ENCODE results near the gene SLC44A4. TPM values are rescaled to one million over a fixed set of nuclear protein-coding genes. Genes with fewer than 3 reads are reported as not detected.

The SLC44A4 gene
- total and polyA plus RNA-seq, 4 donors = 0.13 to 2.4 (median 0.17) TPM; not detected in 1

- H3K9me3 ChIP-seq (ENCODE audit: control insufficient read depth in 4 of 4, low read length in 3 of 4) = no peaks in the 10 kb centered on the region
- no peak for TF ChIP-seq FOXA1 (IDR thresholded peaks at IDR 0.05)
- TF ChIP-seq TAF1 (conservative IDR thresholded peaks at IDR 0.05) = no peak
- no peak for TF ChIP-seq YY1 (IDR thresholded peaks at IDR 0.05)
- TF ChIP-seq EGR1 (IDR thresholded peaks at IDR 0.05; ENCODE audit: low read depth in 2 of 2) = no peak
- no peak for TF ChIP-seq RAD21 (IDR thresholded peaks at IDR 0.05)
- TF ChIP-seq ATF3 (IDR thresholded peaks at IDR 0.05) = no peak
- TF ChIP-seq, protein P1, sequence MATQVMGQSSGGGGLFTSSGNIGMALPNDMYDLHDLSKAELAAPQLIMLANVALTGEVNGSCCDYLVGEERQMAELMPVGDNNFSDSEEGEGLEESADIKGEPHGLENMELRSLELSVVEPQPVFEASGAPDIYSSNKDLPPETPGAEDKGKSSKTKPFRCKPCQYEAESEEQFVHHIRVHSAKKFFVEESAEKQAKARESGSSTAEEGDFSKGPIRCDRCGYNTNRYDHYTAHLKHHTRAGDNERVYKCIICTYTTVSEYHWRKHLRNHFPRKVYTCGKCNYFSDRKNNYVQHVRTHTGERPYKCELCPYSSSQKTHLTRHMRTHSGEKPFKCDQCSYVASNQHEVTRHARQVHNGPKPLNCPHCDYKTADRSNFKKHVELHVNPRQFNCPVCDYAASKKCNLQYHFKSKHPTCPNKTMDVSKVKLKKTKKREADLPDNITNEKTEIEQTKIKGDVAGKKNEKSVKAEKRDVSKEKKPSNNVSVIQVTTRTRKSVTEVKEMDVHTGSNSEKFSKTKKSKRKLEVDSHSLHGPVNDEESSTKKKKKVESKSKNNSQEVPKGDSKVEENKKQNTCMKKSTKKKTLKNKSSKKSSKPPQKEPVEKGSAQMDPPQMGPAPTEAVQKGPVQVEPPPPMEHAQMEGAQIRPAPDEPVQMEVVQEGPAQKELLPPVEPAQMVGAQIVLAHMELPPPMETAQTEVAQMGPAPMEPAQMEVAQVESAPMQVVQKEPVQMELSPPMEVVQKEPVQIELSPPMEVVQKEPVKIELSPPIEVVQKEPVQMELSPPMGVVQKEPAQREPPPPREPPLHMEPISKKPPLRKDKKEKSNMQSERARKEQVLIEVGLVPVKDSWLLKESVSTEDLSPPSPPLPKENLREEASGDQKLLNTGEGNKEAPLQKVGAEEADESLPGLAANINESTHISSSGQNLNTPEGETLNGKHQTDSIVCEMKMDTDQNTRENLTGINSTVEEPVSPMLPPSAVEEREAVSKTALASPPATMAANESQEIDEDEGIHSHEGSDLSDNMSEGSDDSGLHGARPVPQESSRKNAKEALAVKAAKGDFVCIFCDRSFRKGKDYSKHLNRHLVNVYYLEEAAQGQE (IDR thresholded peaks at IDR 0.05) = no peak
- TF ChIP-seq JUND (IDR thresholded peaks at IDR 0.05) = no peak
- TF ChIP-seq, protein P2, sequence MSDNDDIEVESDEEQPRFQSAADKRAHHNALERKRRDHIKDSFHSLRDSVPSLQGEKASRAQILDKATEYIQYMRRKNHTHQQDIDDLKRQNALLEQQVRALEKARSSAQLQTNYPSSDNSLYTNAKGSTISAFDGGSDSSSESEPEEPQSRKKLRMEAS (IDR thresholded peaks at IDR 0.05) = no peak
- no peak for TF ChIP-seq GABPA (IDR thresholded peaks at IDR 0.05 in 1 of 2, conservative IDR thresholded peaks at IDR 0.05 in 1 of 2)
- TF ChIP-seq HNF4A (conservative IDR thresholded peaks at IDR 0.05) = no peak
- no peak for TF ChIP-seq HNF4G (IDR thresholded peaks at IDR 0.05)
- TF ChIP-seq, protein P3, sequence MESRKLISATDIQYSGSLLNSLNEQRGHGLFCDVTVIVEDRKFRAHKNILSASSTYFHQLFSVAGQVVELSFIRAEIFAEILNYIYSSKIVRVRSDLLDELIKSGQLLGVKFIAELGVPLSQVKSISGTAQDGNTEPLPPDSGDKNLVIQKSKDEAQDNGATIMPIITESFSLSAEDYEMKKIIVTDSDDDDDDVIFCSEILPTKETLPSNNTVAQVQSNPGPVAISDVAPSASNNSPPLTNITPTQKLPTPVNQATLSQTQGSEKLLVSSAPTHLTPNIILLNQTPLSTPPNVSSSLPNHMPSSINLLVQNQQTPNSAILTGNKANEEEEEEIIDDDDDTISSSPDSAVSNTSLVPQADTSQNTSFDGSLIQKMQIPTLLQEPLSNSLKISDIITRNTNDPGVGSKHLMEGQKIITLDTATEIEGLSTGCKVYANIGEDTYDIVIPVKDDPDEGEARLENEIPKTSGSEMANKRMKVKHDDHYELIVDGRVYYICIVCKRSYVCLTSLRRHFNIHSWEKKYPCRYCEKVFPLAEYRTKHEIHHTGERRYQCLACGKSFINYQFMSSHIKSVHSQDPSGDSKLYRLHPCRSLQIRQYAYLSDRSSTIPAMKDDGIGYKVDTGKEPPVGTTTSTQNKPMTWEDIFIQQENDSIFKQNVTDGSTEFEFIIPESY (IDR thresholded peaks at IDR 0.05) = no peak
- WGBS = 98% methylated on average over 1 of the region's 1 CpG
- no peak overlapping the region for H3K27ac ChIP-seq (ENCODE audit: low read depth in 1 of 2, low read length in 2 of 2)
- no peak overlapping the region for H3K9ac ChIP-seq (ENCODE audit: low read depth in 1 of 2, low read length in 2 of 2)
- no peaks in the 10 kb centered on the region for H3K27me3 ChIP-seq (ENCODE audit: control insufficient read depth in 4 of 4, insufficient read depth in 4 of 4, low read length in 3 of 4)
- no peaks in the 10 kb centered on the region for H3K36me3 ChIP-seq (ENCODE audit: control insufficient read depth in 4 of 4, insufficient read depth in 3 of 4, low read depth in 1 of 4, low read length in 3 of 4)
- no peak overlapping the region for H3K4me3 ChIP-seq (ENCODE audit: low read depth in 1 of 3, low read length in 3 of 3)
- peaks cover 4 to 23% (median 19%) of the 10 kb centered on the region in 4 donors for H3K4me1 ChIP-seq (ENCODE audit: control insufficient read depth in 4 of 4, insufficient read depth in 4 of 4, low read length in 3 of 4)
- DNase-seq (ENCODE audit: low spot score) = no peak
Measured at GRCh38 chr6:31905041-31905440, 26.2 kb upstream of the SLC44A4 start.

GRCh38 chr6:31903957-31904356 is 25.2 kb upstream of the SLC44A4 start:
- Histone ChIP-seq H3K9ac (ENCODE audit: low read depth in 1 of 2, low read length in 2 of 2) (no peak overlapping the region), H3K36me3 (ENCODE audit: control insufficient read depth in 4 of 4, insufficient read depth in 3 of 4, low read depth in 1 of 4, low read length in 3 of 4) (no peaks in the 10 kb centered on the region), H3K27me3 (ENCODE audit: control insufficient read depth in 4 of 4, insufficient read depth in 4 of 4, low read length in 3 of 4) (no peaks in the 10 kb centered on the region), H3K27ac (ENCODE audit: low read depth in 1 of 2, low read length in 2 of 2) (no peak overlapping the region), H3K4me3 (ENCODE audit: low read depth in 1 of 3, low read length in 3 of 3) (no peak overlapping the region), H3K9me3 (ENCODE audit: control insufficient read depth in 4 of 4, low read length in 3 of 4) (no peaks in the 10 kb centered on the region), H3K4me1 (ENCODE audit: control insufficient read depth in 4 of 4, insufficient read depth in 4 of 4, low read length in 3 of 4) (peaks cover 7 to 30% (median 25%) of the 10 kb centered on the region in 4 donors)
- DNase-seq (ENCODE audit: low spot score) = no peak
- WGBS = 88% methylated on average over 3 of the region's 3 CpGs
- no peak for TF ChIP-seq HNF4A (conservative IDR thresholded peaks at IDR 0.05)
- TF ChIP-seq FOXA1 (IDR thresholded peaks at IDR 0.05) = no peak
- TF ChIP-seq, protein P1 (IDR thresholded peaks at IDR 0.05) = no peak
- TF ChIP-seq EGR1 (IDR thresholded peaks at IDR 0.05; ENCODE audit: low read depth in 2 of 2) = no peak
- TF ChIP-seq RXRA (IDR thresholded peaks at IDR 0.05) = no peak
- TF ChIP-seq GABPA (IDR thresholded peaks at IDR 0.05 in 1 of 2, conservative IDR thresholded peaks at IDR 0.05 in 1 of 2) = no peak
- TF ChIP-seq YY1 (IDR thresholded peaks at IDR 0.05) = no peak
- TF ChIP-seq, protein P4, sequence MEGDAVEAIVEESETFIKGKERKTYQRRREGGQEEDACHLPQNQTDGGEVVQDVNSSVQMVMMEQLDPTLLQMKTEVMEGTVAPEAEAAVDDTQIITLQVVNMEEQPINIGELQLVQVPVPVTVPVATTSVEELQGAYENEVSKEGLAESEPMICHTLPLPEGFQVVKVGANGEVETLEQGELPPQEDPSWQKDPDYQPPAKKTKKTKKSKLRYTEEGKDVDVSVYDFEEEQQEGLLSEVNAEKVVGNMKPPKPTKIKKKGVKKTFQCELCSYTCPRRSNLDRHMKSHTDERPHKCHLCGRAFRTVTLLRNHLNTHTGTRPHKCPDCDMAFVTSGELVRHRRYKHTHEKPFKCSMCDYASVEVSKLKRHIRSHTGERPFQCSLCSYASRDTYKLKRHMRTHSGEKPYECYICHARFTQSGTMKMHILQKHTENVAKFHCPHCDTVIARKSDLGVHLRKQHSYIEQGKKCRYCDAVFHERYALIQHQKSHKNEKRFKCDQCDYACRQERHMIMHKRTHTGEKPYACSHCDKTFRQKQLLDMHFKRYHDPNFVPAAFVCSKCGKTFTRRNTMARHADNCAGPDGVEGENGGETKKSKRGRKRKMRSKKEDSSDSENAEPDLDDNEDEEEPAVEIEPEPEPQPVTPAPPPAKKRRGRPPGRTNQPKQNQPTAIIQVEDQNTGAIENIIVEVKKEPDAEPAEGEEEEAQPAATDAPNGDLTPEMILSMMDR (IDR thresholded peaks at IDR 0.05; ENCODE audit: low read depth, low read length, missing input control) = no peak
- TF ChIP-seq, protein P3 (IDR thresholded peaks at IDR 0.05) = no peak
